OCI-LY3 (cell line): ENCODE data around the gene ARHGAP4.

ENCODE experiments used
- EZH2phosphoT487 ChIP-seq: fragments of 200-600 bp; shearing (Covaris generic); IDR thresholded peaks from 2 replicates; pipeline ENCODE4 v1.6.1; 2018; ENCODE audit warnings: antibody characterized with exemption, mixed run types, low read depth
- TF ChIP-seq, protein P1 (sequence below): fragments of 200-600, 300-600 bp; sonication (generic); IDR thresholded peaks from 2 replicates; pipeline ENCODE4 v1.5.1; 2014; ENCODE audit warnings: antibody characterized with exemption, low read length, low read depth

- TF ChIP-seq, protein P1, sequence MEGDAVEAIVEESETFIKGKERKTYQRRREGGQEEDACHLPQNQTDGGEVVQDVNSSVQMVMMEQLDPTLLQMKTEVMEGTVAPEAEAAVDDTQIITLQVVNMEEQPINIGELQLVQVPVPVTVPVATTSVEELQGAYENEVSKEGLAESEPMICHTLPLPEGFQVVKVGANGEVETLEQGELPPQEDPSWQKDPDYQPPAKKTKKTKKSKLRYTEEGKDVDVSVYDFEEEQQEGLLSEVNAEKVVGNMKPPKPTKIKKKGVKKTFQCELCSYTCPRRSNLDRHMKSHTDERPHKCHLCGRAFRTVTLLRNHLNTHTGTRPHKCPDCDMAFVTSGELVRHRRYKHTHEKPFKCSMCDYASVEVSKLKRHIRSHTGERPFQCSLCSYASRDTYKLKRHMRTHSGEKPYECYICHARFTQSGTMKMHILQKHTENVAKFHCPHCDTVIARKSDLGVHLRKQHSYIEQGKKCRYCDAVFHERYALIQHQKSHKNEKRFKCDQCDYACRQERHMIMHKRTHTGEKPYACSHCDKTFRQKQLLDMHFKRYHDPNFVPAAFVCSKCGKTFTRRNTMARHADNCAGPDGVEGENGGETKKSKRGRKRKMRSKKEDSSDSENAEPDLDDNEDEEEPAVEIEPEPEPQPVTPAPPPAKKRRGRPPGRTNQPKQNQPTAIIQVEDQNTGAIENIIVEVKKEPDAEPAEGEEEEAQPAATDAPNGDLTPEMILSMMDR = no peak
- no peak for TF ChIP-seq EZH2phosphoT487
These were observed 50.5 kb downstream of the ARHGAP4 start for GRCh38 chrX:153875391-153876111.
